Measurements from ENCODE around the gene IYD.

The IYD gene

DNA sequence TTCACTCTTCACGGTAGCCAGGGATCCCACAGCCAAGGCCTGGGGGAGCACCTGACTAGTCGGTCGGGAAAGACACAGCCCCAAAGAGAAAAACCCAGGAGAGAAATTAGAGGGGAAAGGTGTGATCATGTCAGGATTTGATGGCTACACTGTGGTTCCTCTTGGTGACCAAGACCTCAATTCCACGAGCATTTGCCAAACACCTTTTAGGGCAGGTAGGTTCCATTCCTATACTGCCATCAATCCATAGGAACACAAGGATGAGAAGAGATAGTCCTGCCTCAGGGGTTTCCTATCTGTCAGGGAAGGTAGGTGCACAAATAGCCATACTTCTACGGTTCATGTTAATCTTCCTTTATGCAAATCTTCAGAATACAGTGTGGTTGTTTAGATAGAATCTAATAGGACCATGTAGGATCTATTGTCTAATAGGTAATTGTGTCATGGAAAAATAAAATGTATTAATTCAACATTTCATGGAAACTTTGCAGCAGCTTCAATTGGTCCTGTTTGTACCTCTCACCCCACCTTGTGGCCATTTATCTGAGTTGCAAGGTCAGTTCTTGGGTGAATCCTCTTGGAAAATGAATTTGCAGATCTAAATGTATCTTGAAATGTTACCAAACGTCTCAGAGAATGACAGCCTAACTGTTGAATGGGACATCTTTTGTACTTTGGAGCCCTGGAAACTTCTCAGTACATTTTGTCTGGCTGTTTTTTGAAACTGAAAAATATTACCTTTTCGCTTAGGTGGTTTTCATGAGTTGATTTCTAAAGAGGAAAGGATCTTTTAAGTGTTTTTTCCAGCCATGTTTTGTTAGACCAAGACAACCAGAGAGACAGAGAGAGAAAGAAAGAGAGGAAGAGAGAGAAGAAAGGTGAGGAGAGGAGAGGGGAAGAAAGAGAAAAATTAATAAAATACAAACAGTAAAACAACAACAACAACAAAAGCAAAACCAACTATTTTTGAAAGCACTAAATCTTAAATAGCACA, 33.7 kb upstream of the IYD start:
- ChIA-PET CTCF (interaction anchor here (0.8 to 1.5 kb wide), 3 partner anchors 14 to 256 kb away, joined by 3 to 8 read pairs (median 3); no protein-coding TSS in a partner anchor), POLR2A (no interaction called here)
- DNase-seq (ENCODE audit: extremely low spot score) = peak; percentile 47
- peak; percentile 57 for TF ChIP-seq CTCF (IDR thresholded peaks at IDR 0.05; ENCODE audit: control extremely low read depth, extremely low read depth, low read depth, missing control alignments)

DNA sequence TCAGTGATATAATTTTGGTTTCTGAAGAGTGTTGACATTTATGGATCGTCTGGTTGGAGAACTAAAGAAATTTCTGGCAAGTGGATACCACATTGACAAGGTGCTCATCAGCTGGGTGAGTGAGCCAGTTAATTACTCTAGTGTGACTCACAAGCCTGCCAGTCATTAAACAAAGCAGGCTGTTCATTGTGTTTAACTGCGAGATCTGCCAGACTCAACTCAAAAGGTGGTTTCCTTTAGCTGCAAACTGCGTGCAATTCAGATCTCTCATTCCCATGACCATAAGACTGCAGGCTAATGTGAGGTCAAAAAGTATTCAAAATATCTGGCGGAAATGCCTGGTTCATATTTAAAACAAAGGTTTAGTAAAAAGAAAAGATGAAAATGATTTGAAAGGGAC, 32.5 kb upstream of the IYD start:
- POLR2A ChIA-PET = no interaction called here
- DNase-seq (ENCODE audit: extremely low spot score) = no peak

GRCh38 chr6:150336708-150337107, 32.1 kb upstream of the IYD start:
- POLR2A ChIA-PET = no interaction called here
- no peak for TF ChIP-seq CTCF (IDR thresholded peaks at IDR 0.05; ENCODE audit: control extremely low read depth, extremely low read depth, low read depth, missing control alignments)
- CTCF ChIA-PET = interaction anchor here (0.8 to 1.8 kb wide), 6 partner anchors 10 to 265 kb away, joined by 3 to 9 read pairs (median 4); no protein-coding TSS in a partner anchor
- no peak for DNase-seq (ENCODE audit: extremely low spot score)

More for the DNA sequence above, 32.5 kb upstream of the IYD start:
- CTCF ChIA-PET = interaction anchor here (0.8 to 1.8 kb wide), 6 partner anchors 10 to 265 kb away, joined by 3 to 9 read pairs (median 4); no protein-coding TSS in a partner anchor
- no peak for TF ChIP-seq CTCF (IDR thresholded peaks at IDR 0.05; ENCODE audit: control extremely low read depth, extremely low read depth, low read depth, missing control alignments)

- ChIA-PET CTCF (interaction anchor here (0.7 to 1.8 kb wide), 4 partner anchors 9 to 492 kb away, joined by 3 to 4 read pairs (median 3); no protein-coding TSS in a partner anchor), POLR2A (no interaction called here)
- no peak for TF ChIP-seq CTCF (IDR thresholded peaks at IDR 0.05; ENCODE audit: control extremely low read depth, extremely low read depth, low read depth, missing control alignments)
- no peak for DNase-seq (ENCODE audit: extremely low spot score)
Observed at GRCh38 chr6:150342126-150342525, 26.7 kb upstream of the IYD start.

GRCh38 chr6:150343434-150343833, 25.4 kb upstream of the IYD start:
- TF ChIP-seq CTCF (IDR thresholded peaks at IDR 0.05; ENCODE audit: control extremely low read depth, extremely low read depth, low read depth, missing control alignments) = no peak
- no peak for DNase-seq (ENCODE audit: extremely low spot score)
- CTCF ChIA-PET = interaction anchor here (1.3 to 1.8 kb wide), 2 partner anchors 8 to 263 kb away, joined by 3 to 4 read pairs; no protein-coding TSS in a partner anchor
- POLR2A ChIA-PET = no interaction called here

DNA sequence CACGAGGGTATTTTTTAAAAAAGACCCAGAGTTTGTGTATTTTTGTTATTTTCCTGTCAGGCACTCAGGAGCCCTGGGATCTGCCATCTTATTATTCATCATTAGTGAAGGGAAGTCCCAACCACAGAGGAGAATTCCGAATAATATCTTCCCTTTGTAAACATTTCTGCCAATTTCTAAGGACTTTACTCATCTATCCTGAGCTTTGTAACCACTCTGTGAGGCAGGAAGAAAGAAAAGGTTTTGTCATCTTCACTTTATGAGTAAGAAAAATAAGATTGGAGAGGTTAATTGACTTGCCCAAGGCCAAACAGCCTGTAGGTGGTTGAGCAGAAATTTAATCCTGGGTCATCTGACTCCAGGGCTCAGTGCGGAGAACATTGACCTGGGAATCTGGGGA, 23.0 kb upstream of the IYD start:
- ChIA-PET POLR2A (interaction anchor here (0.7 kb wide), 1 partner anchor 414 kb away, joined by 4 read pairs; no protein-coding TSS in a partner anchor), CTCF (no interaction called here)
- no peak for DNase-seq (ENCODE audit: extremely low spot score)
- no peak for TF ChIP-seq CTCF (IDR thresholded peaks at IDR 0.05; ENCODE audit: control extremely low read depth, extremely low read depth, low read depth, missing control alignments)

Data from GM10248 (cell line).